Heart right ventricle (tissue), 16 donors: ENCODE data around the gene RBM24. TPM values are rescaled to one million over a fixed set of nuclear protein-coding genes. Genes with fewer than 3 reads are reported as not detected.
"Not testable (repeated sequence)": the region's sequence is repeated elsewhere in the genome, so short reads cannot be mapped to it uniquely, and the experiment has no call there.

Source experiments
- ATAC-seq, 8 donors: fragments of 200-7000 bp; cut with Tn5 transposase; one replicate each; pipeline ENCODE4 v1.9.1; 2020; ENCODE audit warnings: mild to moderate bottlenecking in 8 of 8, moderate library complexity in 8 of 8, moderate number of reproducible peaks in 1 of 8
- DNase-seq, 2 donors: peaks; one replicate each; pipeline ENCODE4 v3.0.0-alpha.2; 2020
- H3K27ac ChIP-seq, 10 donors: fragments of 200-600 bp; sonication (generic) in 2 of 10; one replicate each; pipeline versions ENCODE4 v1.5.0 to v1.8.0; 2020 to 2022; ENCODE audit warnings: mild to moderate bottlenecking in 3 of 10
- H3K27me3 ChIP-seq, 7 donors: fragments of 200-600 bp; one replicate each; pipeline ENCODE4 v1.8.0; 2021 to 2022; ENCODE audit warnings: mild to moderate bottlenecking in 2 of 7
- H3K36me3 ChIP-seq, 9 donors: fragments of 200-600 bp; sonication (generic) in 1 of 9; one replicate each; pipeline versions ENCODE4 v1.5.0 to v1.8.0; 2020 to 2022; ENCODE audit warnings: mild to moderate bottlenecking in 2 of 9
- H3K4me1 ChIP-seq, 9 donors: fragments of 200-600 bp; sonication (generic) in 1 of 9; one replicate each; pipeline versions ENCODE4 v1.5.0 to v1.8.0; 2020 to 2022; ENCODE audit warnings: mild to moderate bottlenecking in 4 of 9
- H3K4me3 ChIP-seq, 10 donors: fragments of 200-600 bp; sonication (generic) in 2 of 10; one replicate each; pipeline versions ENCODE4 v1.5.0 to v1.8.0; 2020 to 2022; ENCODE audit warnings: mild to moderate bottlenecking in 7 of 10, moderate library complexity in 2 of 10
- H3K9me3 ChIP-seq, 11 donors: fragments of 200-600 bp in 10 of 11; sonication (generic) in 2 of 11; one replicate each; pipeline versions ENCODE4 v1.5.0 to v1.8.0; 2013 to 2022; ENCODE audit warnings: mild to moderate bottlenecking in 2 of 11, control low read depth in 1 of 11, moderate library complexity in 1 of 11
- WGBS, 2 donors: extraction: QIAGEN DNeasy Blood & Tissue Kit; methylation state at CpG; one replicate each; pipeline ENCODE4 v1.1.7; 2013; ENCODE audit warnings: inconsistent platforms in 1 of 2; 5-methylcytosine and 5-hydroxymethylcytosine counted together
- intact Hi-C, 10 donors: fragments of 100-400 bp; cut with DNase I; formaldehyde crosslinking; loops; one replicate each; pipeline versions ENCODE4 v1.11.1 to v1.14.2; 2022
- polyA plus RNA-seq, 2 donors: library from polyadenylated mRNA; stranded (reverse); fragments of 200-250 nt; gene quantifications; one replicate each; pipeline ENCODE4 v1.2.3, GENCODE V29; 2013
- total RNA-seq, 10 donors: library from RNA; stranded (reverse); fragmentation: NEBNext Ultra II Directional in 3 of 10; extraction: Animal tissue kit (Norgen Biotek cat#: 25700) in 3 of 10; gene quantifications; one replicate each; pipeline versions ENCODE4 v1.2.1 to v1.2.4, GENCODE V29; 2021 to 2023
- TF ChIP-seq, protein P1 (sequence below), 9 donors: fragments of 200-600 bp; sonication (generic) in 2 of 9; IDR thresholded peaks; one replicate each; pipeline versions ENCODE4 v1.5.0 to v1.8.0; 2021 to 2022; ENCODE audit warnings: antibody characterized with exemption in 9 of 9, mild to moderate bottlenecking in 5 of 9, moderate library complexity in 1 of 9
- donor health status: Arrhythmogenic right ventricular cardiomyopathy.
- donor health status: ischemic (EF 13 %, LVEDD 7.1; RV severe dilation, severe dysfunction).
- donor health status: healthy with polysubstance abuse.
- donor health status: DM: no; HTN: yes; CAD: no.
- donor health status: DM: no; HTN: no; CAD: no.
- donor health status: ischemic (EF 25% LVEDD 6.9; RV normal size, moderate dysfunction).
- donor health status: ischemic (EF 25% LVEDD 5.7; RV mildly dilated, moderate dysfunction).
- donor health status: healthy.
- donor health status: DM: yes; HTN: yes; CAD: no.
- donor health status: Ischemic cardiomyopathy.
- donor health status: ischemic (EF 35%, LVEDD 5.7; RV mildly dilated, moderate dysfunction).
- donor health status: nonischemic (EF 11% LVEDD 7.7; RV severe dilation, severe dysfunction).
- donor health status: DM: yes; HTN: yes; CAD: no.
- donor health status: PGD.
- donor health status: ischemic (EF 29% LVEDD 5.4; RV normal size, mild dysfunction).
- donor health status: nonischemic (EF 23%, LVEDD 6.1; RV moderate dilation, normal function).

RBM24 gene
- total and polyA plus RNA-seq, 12 donors, result 62.4 to 317 (median 194) TPM

DNA sequence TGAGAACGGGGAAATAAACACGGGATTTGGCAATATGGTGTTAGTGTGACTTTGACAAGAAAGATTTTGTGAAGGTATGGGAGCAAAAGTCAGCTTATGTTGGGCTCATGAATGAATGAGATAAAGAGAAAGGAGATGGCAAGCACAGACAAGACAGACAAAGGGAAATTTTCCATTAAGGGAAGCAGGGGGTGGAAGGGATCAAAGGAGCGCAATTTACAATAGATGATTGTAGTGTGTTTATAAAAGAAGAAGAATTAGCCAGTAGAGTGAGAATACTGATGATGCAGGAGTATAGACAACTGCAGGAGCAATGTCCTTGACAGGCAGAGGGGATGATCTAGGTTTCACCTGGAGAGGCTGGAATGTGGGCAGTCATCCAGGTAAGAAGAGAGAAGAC, 34.1 kb downstream of the RBM24 start:
- TF ChIP-seq, protein P1, sequence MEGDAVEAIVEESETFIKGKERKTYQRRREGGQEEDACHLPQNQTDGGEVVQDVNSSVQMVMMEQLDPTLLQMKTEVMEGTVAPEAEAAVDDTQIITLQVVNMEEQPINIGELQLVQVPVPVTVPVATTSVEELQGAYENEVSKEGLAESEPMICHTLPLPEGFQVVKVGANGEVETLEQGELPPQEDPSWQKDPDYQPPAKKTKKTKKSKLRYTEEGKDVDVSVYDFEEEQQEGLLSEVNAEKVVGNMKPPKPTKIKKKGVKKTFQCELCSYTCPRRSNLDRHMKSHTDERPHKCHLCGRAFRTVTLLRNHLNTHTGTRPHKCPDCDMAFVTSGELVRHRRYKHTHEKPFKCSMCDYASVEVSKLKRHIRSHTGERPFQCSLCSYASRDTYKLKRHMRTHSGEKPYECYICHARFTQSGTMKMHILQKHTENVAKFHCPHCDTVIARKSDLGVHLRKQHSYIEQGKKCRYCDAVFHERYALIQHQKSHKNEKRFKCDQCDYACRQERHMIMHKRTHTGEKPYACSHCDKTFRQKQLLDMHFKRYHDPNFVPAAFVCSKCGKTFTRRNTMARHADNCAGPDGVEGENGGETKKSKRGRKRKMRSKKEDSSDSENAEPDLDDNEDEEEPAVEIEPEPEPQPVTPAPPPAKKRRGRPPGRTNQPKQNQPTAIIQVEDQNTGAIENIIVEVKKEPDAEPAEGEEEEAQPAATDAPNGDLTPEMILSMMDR (IDR thresholded peaks at IDR 0.05), result no peak
- ATAC-seq, result no peak
- Histone ChIP-seq H3K4me3 (no peak overlapping the region), H3K27ac (no peak overlapping the region), H3K9me3 (no peaks in the 10 kb centered on the region), H3K4me1 (peaks cover 0 to 11% (median 0%) of the 10 kb centered on the region in 9 donors), H3K27me3 (no peaks in the 10 kb centered on the region), H3K36me3 (no peaks in the 10 kb centered on the region)
- intact Hi-C loops, result no loop called here
- WGBS, 2 donors, result 95 to 97% methylated on average over 3 of the region's 3 CpGs
- DNase-seq, result no peak

DNA sequence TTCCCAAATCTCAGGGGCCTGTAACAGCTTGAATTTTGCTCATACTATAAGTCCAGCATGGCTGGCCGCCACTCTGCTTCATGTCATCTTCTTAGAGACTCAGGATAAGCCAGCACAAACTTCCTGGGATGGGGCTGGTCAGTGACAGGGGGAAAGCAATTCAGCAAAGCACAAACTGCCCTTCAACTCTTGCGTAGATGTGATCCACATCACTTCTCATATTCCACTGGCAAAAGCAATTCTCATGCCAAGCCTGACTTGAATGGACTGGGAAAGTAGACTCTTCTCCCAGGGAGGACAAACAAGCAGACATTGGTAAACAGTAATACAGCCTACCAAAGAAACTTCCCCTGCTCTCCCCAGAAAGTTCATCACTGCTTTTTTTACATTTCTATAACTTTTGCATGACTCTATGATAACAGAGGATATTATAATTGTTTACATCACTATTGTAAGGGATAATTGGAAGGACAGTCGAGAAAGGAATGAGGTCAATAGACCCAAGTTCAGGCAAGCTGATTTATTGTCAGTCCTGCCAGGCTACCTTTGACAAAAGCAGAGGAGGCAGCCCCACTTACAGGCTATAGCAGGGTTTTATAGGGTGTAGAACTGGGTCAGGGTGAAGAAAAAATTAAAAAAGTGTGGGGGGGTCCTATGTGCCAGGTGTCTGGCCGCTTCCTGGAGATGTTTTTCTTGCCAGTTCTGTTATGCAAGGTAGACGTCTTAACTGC, 37.4 kb downstream of the RBM24 start:
- Histone ChIP-seq H3K4me1 (no peaks in the 10 kb centered on the region), H3K27me3 (no peaks in the 10 kb centered on the region), H3K27ac (peak overlapping the region in 1 of 10 donors; percentile 9), H3K9me3 (no peaks in the 10 kb centered on the region), H3K4me3 (no peak overlapping the region), H3K36me3 (no peaks in the 10 kb centered on the region)
- intact Hi-C loops, result no loop called here
- peak in 3 of 8 donors; percentile 30 to 47 (median 43) for ATAC-seq
- WGBS, 2 donors, result 75 to 88% methylated on average over 5 of the region's 5 CpGs
- no peak for DNase-seq
- TF ChIP-seq, protein P1 (IDR thresholded peaks at IDR 0.05), result no peak

DNA sequence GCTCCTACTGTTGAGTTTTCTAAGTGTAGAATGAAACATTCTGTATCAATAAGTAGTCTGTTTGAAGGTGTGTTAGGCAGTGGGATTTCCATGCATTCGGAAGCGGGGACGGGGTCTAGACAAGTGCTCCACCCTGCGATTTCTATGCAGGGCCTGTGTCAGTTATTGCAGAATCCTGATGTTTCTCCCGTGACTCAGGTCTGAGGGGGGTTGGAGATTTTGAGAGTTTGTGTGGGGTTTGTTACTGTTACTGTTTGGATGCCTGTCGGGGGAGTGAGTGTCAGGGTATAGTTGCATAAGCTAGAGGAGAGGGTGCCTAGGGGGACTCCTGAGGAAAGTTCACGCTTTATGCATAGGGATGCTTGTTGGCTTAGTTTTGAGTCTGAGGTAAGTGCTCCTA, 39.1 kb downstream of the RBM24 start:
- H3K4me1 ChIP-seq, H3K27ac ChIP-seq, H3K36me3 ChIP-seq, DNase-seq, H3K4me3 ChIP-seq, ATAC-seq, H3K27me3 ChIP-seq, intact Hi-C loops, H3K9me3 ChIP-seq: not testable (repeated sequence)
- 94% methylated on average over 7 of the region's 7 CpGs for WGBS, 2 donors

DNA sequence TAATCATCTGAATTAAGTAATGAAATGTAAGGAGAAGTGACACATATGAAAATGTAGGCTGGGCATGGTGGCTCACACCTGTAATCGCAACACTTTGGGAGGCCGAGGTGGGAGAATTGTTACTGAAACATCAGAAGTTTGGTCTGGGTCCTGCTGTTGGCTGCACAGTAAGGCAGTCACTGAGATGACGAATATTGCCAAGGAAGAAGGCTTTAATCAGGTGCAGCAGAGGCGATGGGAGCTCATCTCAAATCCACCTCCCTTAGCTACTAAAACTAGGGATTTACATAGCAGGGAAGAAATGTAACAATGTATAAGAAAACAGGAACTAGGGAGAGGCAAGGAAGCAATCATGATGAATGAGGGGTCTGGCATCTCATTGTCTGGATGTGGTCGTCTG, 50.1 kb downstream of the RBM24 start:
- TF ChIP-seq, protein P1 (IDR thresholded peaks at IDR 0.05), result no peak
- no peak for ATAC-seq
- WGBS, 2 donors, result 66 to 91% methylated on average over 5 of the region's 5 CpGs

DNA sequence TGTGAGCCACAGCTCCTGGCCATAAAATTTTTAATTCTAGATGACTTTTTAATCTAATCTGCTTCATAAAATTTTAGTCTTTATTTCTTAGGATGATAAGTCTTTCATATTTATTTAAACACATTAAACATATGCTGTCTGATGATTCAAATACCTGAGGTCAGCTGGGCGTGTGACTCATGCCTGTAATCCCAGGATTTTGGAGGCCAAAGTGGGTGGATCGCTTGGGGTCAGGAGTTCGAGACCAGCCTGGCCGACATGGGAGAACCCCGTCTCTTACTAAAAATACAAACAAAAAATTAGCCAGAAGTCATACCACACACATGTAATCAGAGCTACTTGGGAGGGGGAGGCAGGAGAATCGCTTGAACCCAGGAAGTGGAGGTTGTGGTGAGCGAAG, 53.1 kb downstream of the RBM24 start:
- no peaks in the 10 kb centered on the region for H3K27me3 ChIP-seq
- H3K4me3 ChIP-seq, result no peak overlapping the region
- DNase-seq (no peak), ATAC-seq (no peak)
- TF ChIP-seq, protein P1 (IDR thresholded peaks at IDR 0.05), result no peak
- no peak overlapping the region for H3K27ac ChIP-seq
- intact Hi-C loops, result no loop called here
- 68 to 78% methylated on average over 7 of the region's 7 CpGs for WGBS, 2 donors
- no peaks in the 10 kb centered on the region for H3K36me3 ChIP-seq
- no peaks in the 10 kb centered on the region for H3K9me3 ChIP-seq
- H3K4me1 ChIP-seq, result no peaks in the 10 kb centered on the region

More for the DNA sequence above, 50.1 kb downstream of the RBM24 start:
- intact Hi-C loops, result no loop called here
- no peaks in the 10 kb centered on the region for H3K9me3 ChIP-seq
- H3K4me1 ChIP-seq, result no peaks in the 10 kb centered on the region
- no peaks in the 10 kb centered on the region for H3K36me3 ChIP-seq
- no peaks in the 10 kb centered on the region for H3K27me3 ChIP-seq
- no peak overlapping the region for H3K4me3 ChIP-seq
- DNase-seq, result no peak
- H3K27ac ChIP-seq, result no peak overlapping the region
